SJSA1 (cell line): ENCODE data around the gene COLEC11. TPM values are rescaled to one million over a fixed set of nuclear protein-coding genes. Genes with fewer than 3 reads are reported as not detected.
A peak's percentile ranks its signal among the peaks of the same experiment; 100 is the strongest.

ENCODE experiments used
- DNase-seq, 2 experiments: peaks; one replicate each; pipeline ENCODE4 v3.0.0-alpha.2; 2015 to 2020; ENCODE audit warnings: low spot score in 2 of 2, low read depth in 1 of 2
- H3K27ac ChIP-seq: fragments of 250-450 bp; sonication (Bioruptor Pico); 2 replicates; pipeline ENCODE4 v1.5.1; 2020; ENCODE audit warnings: mild to moderate bottlenecking, moderate library complexity
- H3K27me3 ChIP-seq: fragments of 250-450 bp; sonication (Bioruptor Pico); replicated peaks from 2 replicates; pipeline ENCODE4 v1.5.1; 2020; ENCODE audit warnings: mild to moderate bottlenecking, moderate library complexity
- H3K36me3 ChIP-seq: fragments of 250-450 bp; sonication (Bioruptor Pico); 2 replicates; pipeline ENCODE4 v1.5.1; 2020; ENCODE audit warnings: mild to moderate bottlenecking
- H3K4me1 ChIP-seq: fragments of 250-450 bp; sonication (Bioruptor Pico); replicated peaks from 2 replicates; pipeline ENCODE4 v1.6.1; 2021; ENCODE audit warnings: mild to moderate bottlenecking
- H3K4me3 ChIP-seq: fragments of 250-450 bp; sonication (Bioruptor Pico); 2 replicates; pipeline ENCODE4 v1.5.1; 2020; ENCODE audit warnings: mild to moderate bottlenecking
- H3K9me3 ChIP-seq: fragments of 250-450 bp; sonication (Bioruptor Pico); replicated peaks from 2 replicates; pipeline ENCODE4 v1.5.1; 2020; ENCODE audit warnings: mild to moderate bottlenecking
- total RNA-seq: library from RNA; depleted of rRNA; stranded (reverse); fragments of >200 nt; shearing (Covaris generic); gene quantifications from 2 replicates; pipeline ENCODE4 v1.2.3, GENCODE V29; 2014

The COLEC11 gene
- total RNA-seq, 1 experiment from 2014 or later = not detected

- Histone ChIP-seq H3K36me3 (no peaks in the 10 kb centered on the region), H3K4me1 (no peaks in the 10 kb centered on the region), H3K9me3 (no peaks in the 10 kb centered on the region), H3K27ac (no peak overlapping the region), H3K27me3 (no peaks in the 10 kb centered on the region), H3K4me3 (no peak overlapping the region)
- peak in 1 of 2 experiments; percentile 31 for DNase-seq
These were observed 43.0 kb downstream of the COLEC11 start for GRCh38 chr2:3637692-3638455.

- H3K27ac ChIP-seq = no peak overlapping the region
- H3K27me3 ChIP-seq = no peaks in the 10 kb centered on the region
- H3K9me3 ChIP-seq = no peaks in the 10 kb centered on the region
- DNase-seq = peak in 1 of 2 experiments; percentile 34
- no peak overlapping the region for H3K4me3 ChIP-seq
- H3K36me3 ChIP-seq = no peaks in the 10 kb centered on the region
- H3K4me1 ChIP-seq = no peaks in the 10 kb centered on the region
These were observed 43.5 kb downstream of the COLEC11 start for GRCh38 chr2:3638456-3638810.

- no peaks in the 10 kb centered on the region for H3K27me3 ChIP-seq
- DNase-seq = peak in 1 of 2 experiments; percentile 19
- H3K4me3 ChIP-seq = no peak overlapping the region
- no peaks in the 10 kb centered on the region for H3K9me3 ChIP-seq
- no peaks in the 10 kb centered on the region for H3K4me1 ChIP-seq
- H3K36me3 ChIP-seq = no peaks in the 10 kb centered on the region
- no peak overlapping the region for H3K27ac ChIP-seq
These were observed 44.2 kb downstream of the COLEC11 start for GRCh38 chr2:3639015-3639630.

GRCh38 chr2:3639653-3640052 is 44.7 kb downstream of the COLEC11 start:
- no peaks in the 10 kb centered on the region for H3K9me3 ChIP-seq
- no peaks in the 10 kb centered on the region for H3K4me1 ChIP-seq
- H3K36me3 ChIP-seq = no peaks in the 10 kb centered on the region
- H3K4me3 ChIP-seq = no peak overlapping the region
- DNase-seq = peak in 1 of 2 experiments; percentile 24
- H3K27me3 ChIP-seq = no peaks in the 10 kb centered on the region
- H3K27ac ChIP-seq = no peak overlapping the region

GRCh38 chr2:3641181-3641580 is 46.3 kb downstream of the COLEC11 start:
- Histone ChIP-seq H3K36me3 (no peaks in the 10 kb centered on the region), H3K27me3 (no peaks in the 10 kb centered on the region), H3K4me3 (no peak overlapping the region), H3K27ac (no peak overlapping the region), H3K9me3 (no peaks in the 10 kb centered on the region), H3K4me1 (no peaks in the 10 kb centered on the region)
- DNase-seq = peak in 1 of 2 experiments; percentile 32

- Histone ChIP-seq H3K27me3 (no peaks in the 10 kb centered on the region), H3K4me3 (no peak overlapping the region), H3K36me3 (no peaks in the 10 kb centered on the region), H3K9me3 (no peaks in the 10 kb centered on the region), H3K27ac (no peak overlapping the region), H3K4me1 (no peaks in the 10 kb centered on the region)
- DNase-seq = peak in 1 of 2 experiments; percentile 36
These were observed 47.0 kb downstream of the COLEC11 start for GRCh38 chr2:3641841-3642421.

GRCh38 chr2:3642521-3643215 is 47.8 kb downstream of the COLEC11 start:
- H3K4me3 ChIP-seq = no peak overlapping the region
- no peaks in the 10 kb centered on the region for H3K27me3 ChIP-seq
- H3K27ac ChIP-seq = no peak overlapping the region
- peak in 1 of 2 experiments; percentile 36 for DNase-seq
- no peaks in the 10 kb centered on the region for H3K9me3 ChIP-seq
- no peaks in the 10 kb centered on the region for H3K4me1 ChIP-seq
- H3K36me3 ChIP-seq = no peaks in the 10 kb centered on the region

- H3K36me3 ChIP-seq = no peaks in the 10 kb centered on the region
- H3K4me1 ChIP-seq = no peaks in the 10 kb centered on the region
- H3K27me3 ChIP-seq = no peaks in the 10 kb centered on the region
- DNase-seq = no peak
- H3K4me3 ChIP-seq = no peak overlapping the region
- H3K9me3 ChIP-seq = no peaks in the 10 kb centered on the region
- no peak overlapping the region for H3K27ac ChIP-seq
These were observed 48.7 kb downstream of the COLEC11 start for GRCh38 chr2:3643371-3644245.

- H3K27me3 ChIP-seq = no peaks in the 10 kb centered on the region
- H3K4me3 ChIP-seq = no peak overlapping the region
- H3K9me3 ChIP-seq = no peaks in the 10 kb centered on the region
- no peak for DNase-seq
- no peaks in the 10 kb centered on the region for H3K36me3 ChIP-seq
- no peak overlapping the region for H3K27ac ChIP-seq
- H3K4me1 ChIP-seq = no peaks in the 10 kb centered on the region
These were observed 49.3 kb downstream of the COLEC11 start for GRCh38 chr2:3644246-3644525.

- no peak for DNase-seq
- H3K4me3 ChIP-seq = no peak overlapping the region
- H3K4me1 ChIP-seq = no peaks in the 10 kb centered on the region
- H3K9me3 ChIP-seq = no peaks in the 10 kb centered on the region
- no peak overlapping the region for H3K27ac ChIP-seq
- H3K36me3 ChIP-seq = no peaks in the 10 kb centered on the region
- no peaks in the 10 kb centered on the region for H3K27me3 ChIP-seq
These were observed 50.1 kb downstream of the COLEC11 start for GRCh38 chr2:3644891-3645605.

GRCh38 chr2:3645745-3646389 is 51.0 kb downstream of the COLEC11 start:
- no peaks in the 10 kb centered on the region for H3K4me1 ChIP-seq
- no peak for DNase-seq
- no peak overlapping the region for H3K27ac ChIP-seq
- H3K27me3 ChIP-seq = no peaks in the 10 kb centered on the region
- no peaks in the 10 kb centered on the region for H3K36me3 ChIP-seq
- H3K9me3 ChIP-seq = no peaks in the 10 kb centered on the region
- H3K4me3 ChIP-seq = no peak overlapping the region

- DNase-seq = no peak
- Histone ChIP-seq H3K4me1 (no peaks in the 10 kb centered on the region), H3K36me3 (no peaks in the 10 kb centered on the region), H3K9me3 (no peaks in the 10 kb centered on the region), H3K27me3 (no peaks in the 10 kb centered on the region; the same call in 1 of the 2 replicates), H3K27ac (no peak overlapping the region), H3K4me3 (no peak overlapping the region)
These were observed 51.5 kb downstream of the COLEC11 start for GRCh38 chr2:3646446-3646845.
